ENCODE data around the gene ZNF655.

ZNF655 gene

DNA sequence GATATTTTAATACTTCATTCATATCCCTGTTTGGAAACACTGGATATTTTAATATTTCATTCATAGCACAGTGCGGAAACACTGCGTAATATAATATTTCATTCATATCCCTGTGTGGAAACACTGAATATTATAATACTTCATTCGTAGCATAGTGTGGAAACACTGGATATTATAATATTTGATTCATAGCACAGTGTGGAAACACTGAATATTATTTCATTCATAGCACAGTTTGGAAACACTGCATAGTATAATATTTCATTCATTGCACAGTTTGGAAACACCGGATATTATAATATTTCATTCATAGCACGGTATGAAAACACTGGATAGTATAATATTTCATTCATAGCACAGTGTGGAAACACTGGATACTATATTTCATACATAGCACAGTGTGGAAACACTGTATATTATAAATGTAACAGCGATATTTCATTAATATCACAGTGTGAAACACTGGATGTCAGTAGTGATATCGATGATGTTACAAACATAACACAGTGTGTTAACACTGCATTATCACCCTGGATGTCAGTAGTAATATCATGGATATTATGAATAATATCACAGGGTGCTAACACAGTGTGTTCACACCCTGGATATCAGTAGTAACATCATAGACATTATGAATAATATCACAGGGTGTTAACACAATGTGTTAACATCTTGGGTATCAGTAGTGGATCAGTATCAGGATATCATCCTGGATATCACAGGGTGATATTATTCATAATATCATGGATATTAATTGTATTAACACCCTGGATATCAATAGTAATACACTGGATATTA is 36.7 kb downstream of the ZNF655 start:
- Histone ChIP-seq H3K27me3 (ENCODE audit: control insufficient read depth, insufficient read depth, low read length) (no peaks in the 10 kb centered on the region), H3K4me1 (ENCODE audit: control insufficient read depth, insufficient read depth, low read length) (no peaks in the 10 kb centered on the region), H3K9me3 (ENCODE audit: control insufficient read depth, insufficient read depth, low read length) (no peaks in the 10 kb centered on the region), H3K36me3 (ENCODE audit: control insufficient read depth, insufficient read depth, low read length) (no peaks in the 10 kb centered on the region), H3K9ac (ENCODE audit: low read depth, low read length) (no peak overlapping the region), H3K4me3 (ENCODE audit: low read depth, low read length) (no peak overlapping the region)

DNA sequence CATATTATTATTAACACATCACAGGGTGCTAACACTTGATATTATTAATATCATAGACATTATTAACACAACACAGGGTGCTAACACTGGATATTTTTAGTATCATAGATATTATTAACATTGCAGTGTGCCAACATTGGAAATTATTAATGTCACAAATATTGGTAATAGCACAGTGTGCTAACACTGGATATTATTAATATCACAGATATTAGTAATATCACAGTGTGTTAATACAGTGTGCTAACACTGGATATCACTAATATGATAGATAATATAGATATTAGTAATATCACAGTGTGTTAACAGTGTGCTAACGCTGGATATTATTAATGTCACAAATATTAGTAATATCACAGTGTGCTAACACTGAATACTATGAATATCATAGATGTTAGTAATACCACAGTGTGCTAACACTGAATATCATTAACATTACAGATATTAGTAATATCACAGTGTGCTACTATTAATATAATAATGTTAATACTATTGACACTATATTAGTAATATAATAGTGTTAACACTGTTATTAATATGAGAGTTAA is 38.0 kb downstream of the ZNF655 start:
- no peaks in the 10 kb centered on the region for H3K4me1 ChIP-seq (ENCODE audit: control insufficient read depth, insufficient read depth, low read length)
- H3K4me3 ChIP-seq (ENCODE audit: low read depth, low read length), result no peak overlapping the region
- no peaks in the 10 kb centered on the region for H3K36me3 ChIP-seq (ENCODE audit: control insufficient read depth, insufficient read depth, low read length)
- H3K9me3 ChIP-seq (ENCODE audit: control insufficient read depth, insufficient read depth, low read length), result no peaks in the 10 kb centered on the region
- H3K9ac ChIP-seq (ENCODE audit: low read depth, low read length), result no peak overlapping the region
- no peaks in the 10 kb centered on the region for H3K27me3 ChIP-seq (ENCODE audit: control insufficient read depth, insufficient read depth, low read length)

DNA sequence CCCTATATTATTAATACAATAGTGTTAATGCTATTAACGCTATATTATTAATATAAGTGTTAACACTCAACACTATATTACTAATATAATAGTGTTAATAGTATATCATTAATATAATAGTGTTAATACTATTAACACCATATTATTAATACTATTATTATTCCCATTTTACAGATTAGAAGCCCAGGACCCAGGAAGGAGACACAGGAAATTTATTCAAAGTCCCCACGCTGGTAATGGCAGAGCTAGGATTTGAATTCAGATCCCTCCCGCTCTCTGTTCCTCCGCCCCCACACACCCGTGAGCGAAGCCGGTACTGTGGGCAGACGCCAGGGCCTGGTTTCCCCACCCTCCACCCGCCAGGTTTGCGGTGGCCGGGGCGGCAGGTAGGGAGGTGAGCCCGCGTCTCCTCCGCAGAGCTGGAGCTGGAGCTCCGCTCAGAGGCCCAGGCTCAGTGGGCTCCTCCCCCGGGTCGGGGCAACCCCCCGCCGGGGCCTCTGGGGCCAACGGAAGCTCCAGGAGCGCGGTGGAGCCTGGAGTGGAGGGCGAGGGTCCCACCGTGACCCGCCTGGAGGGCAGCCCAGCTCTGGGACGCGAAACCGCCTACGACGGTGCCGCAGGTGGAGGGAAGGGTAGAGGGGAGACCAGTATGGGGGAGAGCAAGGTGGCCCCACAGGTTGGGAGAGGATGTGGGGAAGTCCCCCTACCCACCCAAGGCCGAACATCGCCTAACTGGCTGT is 39.5 kb downstream of the ZNF655 start, which contains the start of gene TMEM225B:
TMEM225B (plus strand) TSS at position 506 of the 740 bp plus-strand sequence. CDS start 6,122 bp downstream, outside the sequence.
- peak within 1 kb of the TSS; percentile 47 for H3K4me3 ChIP-seq (ENCODE audit: low read depth, low read length)
- no peaks in the 10 kb centered on the region for H3K27me3 ChIP-seq (ENCODE audit: control insufficient read depth, insufficient read depth, low read length)
- H3K9ac ChIP-seq (ENCODE audit: low read depth, low read length), result no peak within 1 kb of the TSS
- no peaks in the 10 kb centered on the region for H3K36me3 ChIP-seq (ENCODE audit: control insufficient read depth, insufficient read depth, low read length)
- H3K9me3 ChIP-seq (ENCODE audit: control insufficient read depth, insufficient read depth, low read length), result no peaks in the 10 kb centered on the region
- peaks cover 2% of the 10 kb centered on the region for H3K4me1 ChIP-seq (ENCODE audit: control insufficient read depth, insufficient read depth, low read length)

DNA sequence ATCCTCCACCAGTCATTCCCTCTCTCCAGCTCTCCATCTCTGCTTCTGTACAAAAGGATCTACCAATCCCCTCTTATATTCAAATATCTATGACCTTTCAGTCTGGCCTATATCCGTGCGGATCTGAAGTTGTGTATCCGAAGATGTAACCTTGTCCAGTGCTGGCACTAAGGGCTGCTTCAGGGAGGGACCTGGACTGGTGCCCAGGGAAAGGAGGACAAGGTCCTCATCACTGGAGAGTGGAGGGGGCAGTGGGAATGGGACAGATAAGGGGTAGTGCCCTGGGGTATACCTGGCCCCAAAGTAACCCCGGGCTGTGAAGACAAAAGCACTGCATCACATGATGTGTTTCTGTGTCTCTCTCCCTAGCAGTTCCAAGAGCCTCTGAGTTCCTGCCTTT is 41.4 kb downstream of the ZNF655 start:
- Histone ChIP-seq H3K9me3 (ENCODE audit: control insufficient read depth, insufficient read depth, low read length) (no peaks in the 10 kb centered on the region), H3K27me3 (ENCODE audit: control insufficient read depth, insufficient read depth, low read length) (no peaks in the 10 kb centered on the region), H3K9ac (ENCODE audit: low read depth, low read length) (no peak overlapping the region), H3K4me3 (ENCODE audit: low read depth, low read length) (no peak overlapping the region), H3K4me1 (ENCODE audit: control insufficient read depth, insufficient read depth, low read length) (peaks cover 2% of the 10 kb centered on the region), H3K36me3 (ENCODE audit: control insufficient read depth, insufficient read depth, low read length) (no peaks in the 10 kb centered on the region)

DNA sequence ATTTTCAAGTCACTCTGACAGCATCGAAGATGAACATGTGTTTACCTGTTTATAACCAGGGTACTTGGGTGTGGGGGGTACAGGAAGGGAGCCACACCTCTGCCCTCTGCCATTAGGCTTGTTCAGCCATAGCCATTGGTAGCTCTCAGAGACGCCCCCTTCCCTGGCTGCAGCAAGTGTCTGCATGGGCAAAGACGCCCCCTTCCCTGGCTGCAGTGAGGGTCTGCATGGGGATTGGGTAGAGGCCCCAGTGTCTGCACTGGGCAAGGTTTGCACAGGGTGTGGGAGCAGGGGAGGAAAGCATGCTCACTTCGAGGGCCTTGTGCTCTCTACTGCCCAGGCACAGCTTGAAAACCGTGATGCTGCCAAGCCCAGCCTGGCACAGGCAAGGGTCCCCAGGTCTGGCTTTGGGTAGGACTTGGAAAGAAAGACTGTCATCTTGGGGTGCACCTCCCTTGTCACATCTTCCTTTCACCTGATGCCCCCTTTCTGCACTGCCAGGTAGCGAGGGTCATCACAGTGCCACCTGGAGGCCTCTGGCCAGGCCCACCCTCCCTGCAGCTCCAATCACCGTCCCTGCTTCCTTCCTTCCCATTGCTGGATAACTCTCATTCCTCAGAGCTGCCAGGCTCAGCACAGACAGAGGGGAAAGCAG is 43.3 kb downstream of the ZNF655 start:
- Histone ChIP-seq H3K9me3 (ENCODE audit: control insufficient read depth, insufficient read depth, low read length) (no peaks in the 10 kb centered on the region), H3K4me1 (ENCODE audit: control insufficient read depth, insufficient read depth, low read length) (peaks cover 2% of the 10 kb centered on the region), H3K9ac (ENCODE audit: low read depth, low read length) (no peak overlapping the region), H3K36me3 (ENCODE audit: control insufficient read depth, insufficient read depth, low read length) (no peaks in the 10 kb centered on the region), H3K27me3 (ENCODE audit: control insufficient read depth, insufficient read depth, low read length) (no peaks in the 10 kb centered on the region), H3K4me3 (ENCODE audit: low read depth, low read length) (no peak overlapping the region)

DNA sequence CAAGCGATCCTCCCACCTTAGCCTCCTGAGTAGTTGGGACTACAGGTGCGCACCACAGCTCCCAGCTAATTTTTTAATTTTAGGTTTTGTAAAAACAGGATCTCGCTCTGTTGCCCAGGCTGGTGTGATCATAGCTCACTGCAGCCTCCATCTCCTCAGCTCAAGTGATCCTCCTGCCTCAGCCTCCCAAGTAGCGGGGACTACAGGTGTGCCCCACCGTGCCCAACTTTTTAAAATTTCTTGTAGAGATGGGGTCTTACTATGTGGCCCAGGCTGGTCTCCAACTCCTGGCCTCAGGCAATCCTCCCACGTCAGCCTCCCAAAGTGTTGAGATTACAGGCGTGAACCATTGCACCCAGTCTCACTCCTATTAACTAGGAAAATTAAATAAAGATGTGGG is 47.1 kb downstream of the ZNF655 start:
- Histone ChIP-seq H3K9ac (ENCODE audit: low read depth, low read length) (no peak overlapping the region), H3K36me3 (ENCODE audit: control insufficient read depth, insufficient read depth, low read length) (no peaks in the 10 kb centered on the region), H3K4me1 (ENCODE audit: control insufficient read depth, insufficient read depth, low read length) (peaks cover 2% of the 10 kb centered on the region), H3K9me3 (ENCODE audit: control insufficient read depth, insufficient read depth, low read length) (no peaks in the 10 kb centered on the region), H3K27me3 (ENCODE audit: control insufficient read depth, insufficient read depth, low read length) (peaks cover 2% of the 10 kb centered on the region), H3K4me3 (ENCODE audit: low read depth, low read length) (no peak overlapping the region)

DNA sequence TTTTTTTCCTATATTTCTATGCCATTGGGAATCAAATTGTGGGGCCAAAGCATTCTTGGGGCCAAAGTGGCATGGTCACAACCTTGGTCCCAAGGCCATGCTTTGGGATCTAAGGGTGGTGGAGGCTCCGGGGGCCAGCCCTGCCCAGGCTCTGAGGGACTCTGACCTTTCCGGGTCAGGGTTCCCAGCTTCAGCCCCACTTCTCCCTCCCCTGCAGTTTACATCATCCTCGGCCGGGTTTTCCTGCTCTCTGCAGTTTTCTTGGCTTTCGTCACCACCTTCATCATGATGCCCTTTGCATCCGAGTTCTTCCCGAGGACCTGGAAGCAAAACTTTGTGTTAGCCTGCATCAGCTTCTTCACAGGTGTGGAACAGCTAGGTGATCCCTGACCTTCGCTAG is 48.1 kb downstream of the ZNF655 start:
- Histone ChIP-seq H3K4me1 (ENCODE audit: control insufficient read depth, insufficient read depth, low read length) (peaks cover 2% of the 10 kb centered on the region), H3K27me3 (ENCODE audit: control insufficient read depth, insufficient read depth, low read length) (peaks cover 2% of the 10 kb centered on the region), H3K9ac (ENCODE audit: low read depth, low read length) (no peak overlapping the region), H3K36me3 (ENCODE audit: control insufficient read depth, insufficient read depth, low read length) (no peaks in the 10 kb centered on the region), H3K4me3 (ENCODE audit: low read depth, low read length) (no peak overlapping the region), H3K9me3 (ENCODE audit: control insufficient read depth, insufficient read depth, low read length) (no peaks in the 10 kb centered on the region)

DNA sequence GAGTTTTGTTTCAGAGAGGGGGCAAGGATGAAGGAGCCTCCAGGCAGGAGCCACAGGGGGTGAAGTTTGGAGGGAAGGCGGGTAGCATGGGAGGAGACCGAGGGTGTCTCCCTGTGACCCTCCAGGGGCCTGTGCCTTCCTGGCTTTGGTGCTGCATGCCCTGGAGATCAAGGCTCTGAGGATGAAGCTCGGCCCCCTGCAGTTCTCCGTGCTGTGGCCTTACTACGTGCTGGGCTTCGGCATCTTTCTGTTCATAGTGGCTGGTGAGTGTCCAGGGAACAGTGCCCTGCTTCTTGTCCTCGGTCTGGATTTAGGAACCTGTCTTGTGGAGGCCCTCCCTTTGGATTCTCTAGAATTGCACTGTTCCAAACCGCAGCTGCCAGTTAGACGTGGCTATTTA is 49.1 kb downstream of the ZNF655 start:
- Histone ChIP-seq H3K36me3 (ENCODE audit: control insufficient read depth, insufficient read depth, low read length) (no peaks in the 10 kb centered on the region), H3K9me3 (ENCODE audit: control insufficient read depth, insufficient read depth, low read length) (no peaks in the 10 kb centered on the region), H3K4me1 (ENCODE audit: control insufficient read depth, insufficient read depth, low read length) (no peaks in the 10 kb centered on the region), H3K4me3 (ENCODE audit: low read depth, low read length) (no peak overlapping the region), H3K9ac (ENCODE audit: low read depth, low read length) (no peak overlapping the region), H3K27me3 (ENCODE audit: control insufficient read depth, insufficient read depth, low read length) (peaks cover 2% of the 10 kb centered on the region)

DNA sequence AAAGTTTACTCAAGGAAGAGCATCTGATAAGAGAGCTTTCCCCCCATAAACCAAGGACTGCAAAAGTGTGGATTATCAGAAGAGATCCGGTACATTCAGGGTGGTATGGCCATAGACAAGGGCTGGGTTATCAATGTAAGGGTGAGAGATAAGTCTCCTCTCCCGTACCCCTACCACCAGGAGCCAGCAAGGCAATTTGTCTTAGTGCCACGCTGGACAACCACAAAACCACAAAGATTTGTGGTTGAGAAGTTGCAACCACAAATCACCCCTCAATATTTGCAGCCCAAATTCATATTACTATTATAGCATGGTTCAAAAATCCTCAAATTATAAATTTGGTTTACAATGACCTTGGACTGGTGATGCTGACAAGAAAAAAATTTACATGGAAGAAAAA is 56.1 kb downstream of the ZNF655 start:
- no peaks in the 10 kb centered on the region for H3K9me3 ChIP-seq (ENCODE audit: control insufficient read depth, insufficient read depth, low read length)
- H3K4me3 ChIP-seq (ENCODE audit: low read depth, low read length), result no peak overlapping the region
- peaks cover 8% of the 10 kb centered on the region for H3K36me3 ChIP-seq (ENCODE audit: control insufficient read depth, insufficient read depth, low read length)
- H3K4me1 ChIP-seq (ENCODE audit: control insufficient read depth, insufficient read depth, low read length), result no peaks in the 10 kb centered on the region
- H3K27me3 ChIP-seq (ENCODE audit: control insufficient read depth, insufficient read depth, low read length), result peaks cover 2% of the 10 kb centered on the region
- H3K9ac ChIP-seq (ENCODE audit: low read depth, low read length), result no peak overlapping the region

DNA sequence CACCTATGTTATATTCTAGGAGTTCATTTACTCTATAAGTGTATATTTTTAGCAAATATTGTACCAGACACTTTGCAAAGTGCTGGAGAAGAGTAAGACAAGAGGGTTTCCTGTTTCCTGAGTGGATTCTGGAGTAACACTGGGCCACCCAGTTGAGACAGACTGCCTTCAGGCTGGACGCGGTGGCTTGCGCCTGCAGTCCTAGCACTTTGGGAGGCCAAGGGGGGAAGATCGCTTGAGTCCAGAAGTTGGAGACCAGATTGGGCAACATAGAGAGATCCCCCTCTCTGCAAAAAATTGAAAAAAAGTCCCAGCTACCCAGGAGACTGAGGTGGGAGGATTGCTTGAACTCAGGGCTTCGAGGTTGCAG is 57.5 kb downstream of the ZNF655 start:
- no peaks in the 10 kb centered on the region for H3K4me1 ChIP-seq (ENCODE audit: control insufficient read depth, insufficient read depth, low read length)
- H3K27me3 ChIP-seq (ENCODE audit: control insufficient read depth, insufficient read depth, low read length), result no peaks in the 10 kb centered on the region
- H3K9ac ChIP-seq (ENCODE audit: low read depth, low read length), result peak overlapping the region; percentile 47
- H3K36me3 ChIP-seq (ENCODE audit: control insufficient read depth, insufficient read depth, low read length), result peaks cover 20% of the 10 kb centered on the region
- peak overlapping the region; percentile 88 for H3K4me3 ChIP-seq (ENCODE audit: low read depth, low read length)
- H3K9me3 ChIP-seq (ENCODE audit: control insufficient read depth, insufficient read depth, low read length), result no peaks in the 10 kb centered on the region

DNA sequence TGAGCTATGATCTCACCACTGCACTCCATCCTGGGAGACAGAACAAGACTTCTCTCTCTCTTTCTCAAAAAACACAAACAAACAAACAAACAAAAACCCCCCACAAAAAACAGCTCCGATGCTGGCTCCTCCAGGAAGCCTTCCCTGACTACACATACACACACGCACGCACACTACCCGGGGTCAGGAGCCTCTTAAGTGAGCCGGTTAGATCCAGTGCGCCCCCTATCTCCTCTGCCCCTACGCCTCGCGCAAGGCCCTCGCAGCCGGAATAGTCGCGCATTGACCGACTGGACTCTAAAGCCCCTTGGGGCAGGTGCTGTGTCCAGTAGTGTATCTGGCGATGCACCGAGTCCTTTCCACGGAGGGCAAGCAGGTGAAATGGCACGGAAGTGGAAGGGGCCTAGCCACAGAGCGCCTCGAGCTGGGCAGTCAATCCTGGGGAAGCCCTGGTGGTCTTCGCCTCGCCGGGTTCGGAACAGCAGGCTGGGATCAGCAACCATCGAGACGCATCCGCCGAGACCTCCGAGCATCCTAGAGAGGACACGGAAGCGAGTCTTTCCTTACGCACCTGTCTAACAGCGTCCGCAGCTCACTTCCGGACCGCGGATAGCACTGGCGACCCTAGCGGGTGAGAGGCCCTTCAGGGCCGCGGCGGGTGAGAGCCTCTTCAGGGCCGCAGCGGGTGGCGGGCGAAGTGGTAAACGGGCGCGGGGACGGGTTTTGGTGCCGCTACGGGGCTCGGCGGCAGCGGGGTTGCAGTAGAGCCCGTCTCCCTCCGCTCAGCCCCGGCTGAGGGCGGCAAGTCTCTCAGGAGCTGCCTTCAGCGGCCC is 58.1 kb downstream of the ZNF655 start, which contains the start of gene ZSCAN25:
ZSCAN25 (plus strand) TSS at position 588 of the 833 bp plus-strand sequence. CDS start 2,661 bp downstream, outside the sequence.
- Histone ChIP-seq H3K4me1 (ENCODE audit: control insufficient read depth, insufficient read depth, low read length) (no peaks in the 10 kb centered on the region), H3K4me3 (ENCODE audit: low read depth, low read length) (peak within 1 kb of the TSS; percentile 88), H3K9ac (ENCODE audit: low read depth, low read length) (peak within 1 kb of the TSS; percentile 89), H3K9me3 (ENCODE audit: control insufficient read depth, insufficient read depth, low read length) (no peaks in the 10 kb centered on the region), H3K27me3 (ENCODE audit: control insufficient read depth, insufficient read depth, low read length) (no peaks in the 10 kb centered on the region), H3K36me3 (ENCODE audit: control insufficient read depth, insufficient read depth, low read length) (peaks cover 25% of the 10 kb centered on the region)
